ENCODE data around the gene RPL37. TPM values are rescaled to one million over a fixed set of nuclear protein-coding genes. Genes with fewer than 3 reads are reported as not detected.

RPL37 gene
- 1,747 and 1,842 TPM in 2 replicates for total RNA-seq

GRCh38 chr5:40834849-40835787 lies at the start of gene RPL37:
TSS of gene RPL37 (minus strand) at chr5:40835222. CDS start at chr5:40835185, 37 bp downstream.

GRCh38 chr5:40841068-40841805 lies 6.2 kb upstream of the RPL37 start, which contains the start of gene CARD6:
TSS of gene CARD6 (plus strand) at chr5:40841367. CDS start at chr5:40841383, 16 bp downstream.

DNA sequence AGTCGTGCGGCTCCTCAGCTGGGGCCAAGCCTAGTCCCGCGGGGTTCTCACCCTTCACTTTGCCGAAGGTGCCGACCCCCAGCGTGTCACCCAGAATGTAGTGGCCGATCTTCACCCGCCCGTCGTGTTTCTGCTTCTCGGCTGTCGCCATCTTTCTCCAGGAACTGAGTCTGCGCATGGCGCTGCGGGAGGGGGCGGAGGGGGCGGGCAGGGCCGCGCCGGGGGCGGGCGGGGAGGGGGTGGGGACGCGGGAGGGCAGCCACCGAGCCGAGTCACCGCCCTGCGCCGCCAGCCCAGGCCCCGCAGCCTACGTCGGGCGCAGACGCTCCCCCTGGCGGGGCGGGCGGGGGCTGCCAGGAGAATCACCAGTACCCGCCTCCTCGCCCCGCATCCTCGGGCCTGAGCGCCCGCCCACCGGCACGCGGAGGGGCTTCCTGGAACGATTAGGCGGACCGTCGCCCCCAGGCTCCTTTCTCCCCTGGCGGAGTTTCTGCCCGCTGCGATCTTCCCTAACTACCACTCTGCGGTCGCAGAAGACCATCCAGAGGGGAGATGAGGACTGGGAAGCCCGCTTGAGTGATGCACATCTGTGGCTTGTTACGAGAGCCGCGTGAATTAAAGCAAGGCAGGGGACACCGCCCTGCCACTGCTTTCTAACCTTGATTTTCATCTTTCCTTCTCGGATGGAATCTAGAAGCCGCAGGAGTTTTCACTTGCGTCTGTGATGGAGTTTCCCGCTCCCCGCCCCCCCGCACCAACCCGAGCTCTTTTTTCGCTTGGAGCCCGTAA lies 36.8 kb downstream of the RPL37 start, which contains the start of gene PRKAA1:
PRKAA1 (minus strand) TSS at position 363 of the 789 bp plus-strand sequence; CDS start at position 178, 185 bp downstream.

Other genes starting within 250 kb of the RPL37 start
- 12.5 and 14.9 TPM in 2 replicates for gene PTGER4, start 155.3 kb downstream of the RPL37 start, total RNA-seq
- 13.8 and 21.1 TPM in 2 replicates for gene TTC33, start 79.3 kb downstream of the RPL37 start, total RNA-seq
- gene PRKAA1, start 36.8 kb downstream of the RPL37 start, total RNA-seq: 129 and 169 TPM in 2 replicates
- gene CARD6, start 6.1 kb upstream of the RPL37 start, total RNA-seq: 18.3 and 33.1 TPM in 2 replicates
- gene C7, start 74.3 kb upstream of the RPL37 start, total RNA-seq: under 0.01 and 0.06 TPM in 2 replicates
- not detected in 2 replicates for gene MROH2B, start 236.1 kb upstream of the RPL37 start, total RNA-seq